HCT116 (cell line): ENCODE measurements around the gene NR2F1-AS1. TPM values are rescaled to one million over a fixed set of nuclear protein-coding genes. Genes with fewer than 3 reads are reported as not detected.

Experiments used
- ATAC-seq: fragments of 200-7000 bp; cut with Tn5 transposase; 2 replicates; pipeline ENCODE4 v1.9.1; 2020; ENCODE audit warnings: mild to moderate bottlenecking, moderate library complexity
- BruUV-seq: library from RNA; stranded (reverse); fragments of 400-500 nt; replicated peaks from 2 replicates; lab custom pipeline; 2021; lab: Mats Ljungman, UMichigan
- CTCF ChIA-PET: fragments of 300-600 bp; sonication (Branson Sonifier 250); formaldehyde crosslinking; loops from one replicate; lab custom pipeline; 2021; ENCODE audit warnings: antibody characterized with exemption; lab: Charles Lee
- POLR2A ChIA-PET: fragments of 300-600, 350-600 bp; sonication (Branson Sonifier 250); formaldehyde crosslinking; loops from one replicate; lab custom pipeline; 2021; ENCODE audit warnings: antibody characterized with exemption; lab: Charles Lee
- RAD21 ChIA-PET, 2 experiments: fragments of 300-600 bp; sonication (Branson Sonifier 250); formaldehyde crosslinking; loops; one replicate each; lab custom pipeline; 2023; ENCODE audit warnings: low total read pairs in 2 of 2; ENCODE audit not compliant: uncharacterized antibody in 2 of 2, unreplicated experiment in 2 of 2, low non-redundant PET in 1 of 2; lab: Charles Lee
- DNase-seq: peaks from one replicate; pipeline ENCODE4 v3.0.0-alpha.2; 2010; ENCODE audit warnings: low read depth, low spot score
- H2AFZ ChIP-seq: fragments of 200-600 bp; shearing (Covaris generic), sonication (generic); 2 replicates; pipeline ENCODE4 v1.6.1; 2017; ENCODE audit warnings: low read depth, mixed run types, mixed read lengths, antibody characterized with exemption, low read length; ENCODE audit not compliant: poor library complexity, severe bottlenecking
- H3K27ac ChIP-seq: 2 replicates; pipeline ENCODE4 v1.5.1; 2012; ENCODE audit warnings: low read depth, low read length
- H3K27me3 ChIP-seq: fragments of 200-600 bp; sonication (generic); 2 replicates; pipeline ENCODE4 v1.6.1; 2016; ENCODE audit warnings: mixed run types, low read length, mixed read lengths; ENCODE audit not compliant: insufficient read depth
- H3K36me3 ChIP-seq, 2 experiments: fragments of 200-500 bp in 1 of 2; fragments of 200-600 bp in 1 of 2; sonication (Bioruptor generic) in 1 of 2; sonication (generic) in 1 of 2; 2 replicates each; pipeline versions ENCODE4 v1.5.1 to v1.6.1; 2014 to 2016; ENCODE audit warnings: low read length in 2 of 2, inconsistent platforms in 1 of 2, mixed read lengths in 1 of 2, mixed run types in 1 of 2; ENCODE audit not compliant: insufficient read depth in 2 of 2, control insufficient read depth in 1 of 2
- H3K4me1 ChIP-seq, 2 experiments: fragments of 200-600 bp in 1 of 2; sonication (generic) in 1 of 2; 2 replicates each; pipeline versions ENCODE4 v1.5.1 to v1.6.1; 2012 to 2017; ENCODE audit warnings: low read length in 2 of 2, inconsistent platforms in 1 of 2, mild to moderate bottlenecking in 1 of 2, mixed read lengths in 1 of 2, mixed run types in 1 of 2, moderate library complexity in 1 of 2; ENCODE audit not compliant: insufficient read depth in 2 of 2, control insufficient read depth in 1 of 2
- H3K4me2 ChIP-seq: fragments of 200-600 bp; sonication (generic); 2 replicates; pipeline ENCODE4 v1.6.1; 2017; ENCODE audit warnings: mixed run types, low read length, mixed read lengths
- H3K4me3 ChIP-seq, 2 experiments: fragments of 200-600 bp in 1 of 2; sonication (generic) in 1 of 2; replicated peaks in 1 of 2; 2 replicates each; pipeline ENCODE4 v1.5.1; 2011 to 2016; ENCODE audit warnings: low read length in 2 of 2, control low read depth in 1 of 2, low read depth in 1 of 2, mild to moderate bottlenecking in 1 of 2, mixed read lengths in 1 of 2, mixed run types in 1 of 2
- H3K79me2 ChIP-seq: fragments of 200-600 bp; sonication (generic); 2 replicates; pipeline ENCODE4 v1.6.1; 2017; ENCODE audit warnings: mild to moderate bottlenecking, mixed run types, low read length, moderate library complexity, mixed read lengths; ENCODE audit not compliant: insufficient read depth
- H3K9ac ChIP-seq: fragments of 200-600 bp; sonication (generic); 2 replicates; pipeline ENCODE4 v1.6.1; 2016; ENCODE audit warnings: low read length, mixed read lengths
- H3K9me2 ChIP-seq: fragments of 200-600 bp; sonication (generic), shearing (Covaris generic); 2 replicates; pipeline ENCODE4 v1.6.1; 2017; ENCODE audit warnings: mixed run types, mild to moderate bottlenecking, moderate library complexity; ENCODE audit not compliant: insufficient read depth
- H3K9me3 ChIP-seq, 2 experiments: fragments of 200-500 bp in 1 of 2; fragments of 200-600 bp in 1 of 2; sonication (Bioruptor generic) in 1 of 2; sonication (generic) in 1 of 2; 2 replicates each; pipeline ENCODE4 v1.6.1; 2014 to 2017; ENCODE audit warnings: low read length in 2 of 2, mixed read lengths in 2 of 2, inconsistent platforms in 1 of 2, low read depth in 1 of 2, mild to moderate bottlenecking in 1 of 2, mixed run types in 1 of 2, moderate library complexity in 1 of 2; ENCODE audit not compliant: control insufficient read depth in 1 of 2, insufficient read depth in 1 of 2
- H4K20me1 ChIP-seq: fragments of 200-600 bp; sonication (generic), shearing (Covaris generic); 2 replicates; pipeline ENCODE4 v1.6.1; 2017; ENCODE audit warnings: mixed run types, mild to moderate bottlenecking, moderate library complexity; ENCODE audit not compliant: insufficient read depth
- CBX3 ChIP-seq: IDR thresholded peaks from 2 replicates; pipeline ENCODE4 v1.6.1; 2012; ENCODE audit warnings: low read depth
- ELF1 ChIP-seq: IDR thresholded peaks from 2 replicates; pipeline ENCODE4 v1.6.1; 2012; ENCODE audit warnings: low read depth, borderline replicate concordance
- EZH2 ChIP-seq: fragments of 200-600 bp; sonication (generic); IDR thresholded peaks from 2 replicates; pipeline ENCODE4 v1.6.1; 2017; ENCODE audit warnings: antibody characterized with exemption, mixed run types
- JUND ChIP-seq: IDR thresholded peaks from 2 replicates; pipeline ENCODE4 v1.6.1; 2012
- POLR2A ChIP-seq: IDR thresholded peaks from 2 replicates; pipeline ENCODE4 v1.7.0; 2011; ENCODE audit warnings: borderline replicate concordance; ENCODE audit not compliant: insufficient read depth, insufficient read length; ENCODE audit errors: extremely low read depth
- RAD21 ChIP-seq: IDR thresholded peaks from 2 replicates; pipeline ENCODE4 v1.6.1; 2012; ENCODE audit warnings: low read depth, mild to moderate bottlenecking
- SIN3A ChIP-seq: IDR thresholded peaks from 2 replicates; pipeline ENCODE4 v1.6.1; 2012; ENCODE audit warnings: low read depth
- SP1 ChIP-seq: IDR thresholded peaks from 2 replicates; pipeline ENCODE4 v1.6.1; 2012; ENCODE audit warnings: low read depth
- SRF ChIP-seq: IDR thresholded peaks from 2 replicates; pipeline ENCODE4 v1.6.1; 2012; ENCODE audit warnings: low read depth
- YY1 ChIP-seq: IDR thresholded peaks from 2 replicates; pipeline ENCODE4 v1.6.1; 2011; ENCODE audit warnings: low read length, low read depth, moderate library complexity, mild to moderate bottlenecking; ENCODE audit not compliant: insufficient replicate concordance; ENCODE audit errors: extremely low read depth
- ZFX ChIP-seq: fragments of 450-650 bp; IDR thresholded peaks from 2 replicates; pipeline ENCODE4 v1.6.1; 2017
- intact Hi-C: fragments of 100-400 bp; cut with micrococcal nuclease; formaldehyde crosslinking; loops from 2 replicates; pipeline ENCODE4 v1.10.0; 2022
- total RNA-seq: library from RNA; stranded (reverse); gene quantifications from one replicate; pipeline ENCODE4 v1.2.1, GENCODE V29; 2021; ENCODE audit not compliant: unreplicated experiment
- TF ChIP-seq, protein P1 (sequence below): IDR thresholded peaks from 2 replicates; pipeline ENCODE4 v1.6.1; 2012
- TF ChIP-seq, protein P2 (sequence below): IDR thresholded peaks from 2 replicates; pipeline ENCODE4 v1.6.1; 2011; ENCODE audit warnings: mild to moderate bottlenecking, low read length, moderate library complexity; ENCODE audit not compliant: insufficient replicate concordance; ENCODE audit errors: extremely low read depth
- TF ChIP-seq, protein P3 (sequence below), 3 experiments: fragments of 200-600 bp in 1 of 3; sonication (generic) in 1 of 3; IDR thresholded peaks in 2 of 3; conservative IDR thresholded peaks in 1 of 3; 2 replicates each; pipeline ENCODE4 v1.5.1; 2012 to 2017; ENCODE audit warnings: low read depth in 2 of 3, low read length in 2 of 3, antibody characterized with exemption in 1 of 3, borderline replicate concordance in 1 of 3, control low read depth in 1 of 3, mild to moderate bottlenecking in 1 of 3, mixed read lengths in 1 of 3, mixed run types in 1 of 3, moderate library complexity in 1 of 3; ENCODE audit not compliant: insufficient read depth in 1 of 3
- TF ChIP-seq, protein P4 (sequence below): IDR thresholded peaks from 2 replicates; pipeline ENCODE4 v1.6.1; 2012

NR2F1-AS1 gene
- total RNA-seq, 1 experiment from 2014 or later: 20.1 TPM

DNA sequence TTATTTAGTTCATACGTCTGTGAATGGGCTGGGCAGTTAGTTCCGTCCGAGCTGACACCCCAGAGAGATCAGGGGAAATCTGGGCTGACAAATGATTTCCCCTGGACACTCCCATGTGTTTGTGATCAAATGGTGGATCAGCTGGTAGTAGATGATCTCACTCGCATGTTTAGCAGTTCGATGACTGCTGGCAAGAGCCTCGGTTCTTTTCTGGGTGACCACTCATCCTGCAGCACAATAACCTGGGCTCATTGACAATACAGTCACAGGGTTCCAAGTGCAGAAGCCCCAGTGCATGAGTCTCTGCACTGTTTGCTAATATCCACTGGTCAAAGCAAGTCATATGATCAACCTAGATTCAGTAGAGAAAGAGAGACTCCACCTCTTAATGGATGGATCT is 155.9 kb downstream of the NR2F1-AS1 start (continued):
- no peak for TF ChIP-seq SRF
- TF ChIP-seq YY1: no peak
- TF ChIP-seq, protein P1, sequence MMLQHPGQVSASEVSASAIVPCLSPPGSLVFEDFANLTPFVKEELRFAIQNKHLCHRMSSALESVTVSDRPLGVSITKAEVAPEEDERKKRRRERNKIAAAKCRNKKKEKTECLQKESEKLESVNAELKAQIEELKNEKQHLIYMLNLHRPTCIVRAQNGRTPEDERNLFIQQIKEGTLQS: no peak
- no peak for TF ChIP-seq ZFX
- TF ChIP-seq ELF1: no peak
- TF ChIP-seq SP1: no peak
- TF ChIP-seq JUND: no peak

DNA sequence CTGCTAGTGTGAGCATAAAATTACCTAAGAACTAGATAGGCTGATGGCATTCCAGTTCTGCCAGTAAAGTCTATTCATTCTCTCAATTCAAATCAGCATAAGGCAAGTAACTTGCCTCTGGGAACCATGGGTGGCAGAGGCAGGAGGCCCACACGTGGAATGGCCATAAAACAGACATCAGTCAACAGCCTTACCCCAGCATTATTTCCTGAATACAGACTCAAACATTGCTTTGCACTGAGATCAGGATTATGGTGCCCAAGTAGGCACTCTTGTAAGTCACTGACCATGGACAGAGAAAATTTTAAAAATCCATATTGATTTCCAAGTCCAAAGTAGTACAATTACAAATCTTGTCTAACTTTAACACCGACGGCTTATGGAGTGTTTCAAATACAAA is 157.7 kb downstream of the NR2F1-AS1 start:
- ChIA-PET POLR2A (no interaction called here), CTCF (no interaction called here), RAD21 (no interaction called here)
- Histone ChIP-seq H3K79me2 (no peaks in the 10 kb centered on the region), H3K4me2 (no peak overlapping the region), H4K20me1 (no peaks in the 10 kb centered on the region), H2AFZ (no peak overlapping the region), H3K27ac (no peak overlapping the region), H3K9me2 (no peaks in the 10 kb centered on the region), H3K9ac (no peak overlapping the region), H3K36me3 (no peaks in the 10 kb centered on the region), H3K27me3 (no peaks in the 10 kb centered on the region), H3K9me3 (no peaks in the 10 kb centered on the region), H3K4me3 (no peak overlapping the region), H3K4me1 (peaks cover 0 to 31% of the 10 kb centered on the region in 2 experiments; a peak in 2 of 4 replicates)
- TF ChIP-seq SRF: no peak
- no peak for TF ChIP-seq POLR2A
- TF ChIP-seq, protein P2, sequence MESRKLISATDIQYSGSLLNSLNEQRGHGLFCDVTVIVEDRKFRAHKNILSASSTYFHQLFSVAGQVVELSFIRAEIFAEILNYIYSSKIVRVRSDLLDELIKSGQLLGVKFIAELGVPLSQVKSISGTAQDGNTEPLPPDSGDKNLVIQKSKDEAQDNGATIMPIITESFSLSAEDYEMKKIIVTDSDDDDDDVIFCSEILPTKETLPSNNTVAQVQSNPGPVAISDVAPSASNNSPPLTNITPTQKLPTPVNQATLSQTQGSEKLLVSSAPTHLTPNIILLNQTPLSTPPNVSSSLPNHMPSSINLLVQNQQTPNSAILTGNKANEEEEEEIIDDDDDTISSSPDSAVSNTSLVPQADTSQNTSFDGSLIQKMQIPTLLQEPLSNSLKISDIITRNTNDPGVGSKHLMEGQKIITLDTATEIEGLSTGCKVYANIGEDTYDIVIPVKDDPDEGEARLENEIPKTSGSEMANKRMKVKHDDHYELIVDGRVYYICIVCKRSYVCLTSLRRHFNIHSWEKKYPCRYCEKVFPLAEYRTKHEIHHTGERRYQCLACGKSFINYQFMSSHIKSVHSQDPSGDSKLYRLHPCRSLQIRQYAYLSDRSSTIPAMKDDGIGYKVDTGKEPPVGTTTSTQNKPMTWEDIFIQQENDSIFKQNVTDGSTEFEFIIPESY: no peak
- TF ChIP-seq, protein P3, sequence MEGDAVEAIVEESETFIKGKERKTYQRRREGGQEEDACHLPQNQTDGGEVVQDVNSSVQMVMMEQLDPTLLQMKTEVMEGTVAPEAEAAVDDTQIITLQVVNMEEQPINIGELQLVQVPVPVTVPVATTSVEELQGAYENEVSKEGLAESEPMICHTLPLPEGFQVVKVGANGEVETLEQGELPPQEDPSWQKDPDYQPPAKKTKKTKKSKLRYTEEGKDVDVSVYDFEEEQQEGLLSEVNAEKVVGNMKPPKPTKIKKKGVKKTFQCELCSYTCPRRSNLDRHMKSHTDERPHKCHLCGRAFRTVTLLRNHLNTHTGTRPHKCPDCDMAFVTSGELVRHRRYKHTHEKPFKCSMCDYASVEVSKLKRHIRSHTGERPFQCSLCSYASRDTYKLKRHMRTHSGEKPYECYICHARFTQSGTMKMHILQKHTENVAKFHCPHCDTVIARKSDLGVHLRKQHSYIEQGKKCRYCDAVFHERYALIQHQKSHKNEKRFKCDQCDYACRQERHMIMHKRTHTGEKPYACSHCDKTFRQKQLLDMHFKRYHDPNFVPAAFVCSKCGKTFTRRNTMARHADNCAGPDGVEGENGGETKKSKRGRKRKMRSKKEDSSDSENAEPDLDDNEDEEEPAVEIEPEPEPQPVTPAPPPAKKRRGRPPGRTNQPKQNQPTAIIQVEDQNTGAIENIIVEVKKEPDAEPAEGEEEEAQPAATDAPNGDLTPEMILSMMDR (IDR thresholded peaks at IDR 0.05 in 2 of 3, conservative IDR thresholded peaks at IDR 0.05 in 1 of 3; ENCODE audit: borderline replicate concordance in 1 of 3, insufficient read depth in 1 of 3, low read depth in 2 of 3, low read length in 2 of 3): no peak
- TF ChIP-seq SIN3A: no peak
- TF ChIP-seq CBX3: no peak
- TF ChIP-seq RAD21: no peak
- TF ChIP-seq SP1: no peak
- no peak for TF ChIP-seq JUND
- no peak for TF ChIP-seq EZH2
- no peak for TF ChIP-seq YY1
- TF ChIP-seq, protein P4, sequence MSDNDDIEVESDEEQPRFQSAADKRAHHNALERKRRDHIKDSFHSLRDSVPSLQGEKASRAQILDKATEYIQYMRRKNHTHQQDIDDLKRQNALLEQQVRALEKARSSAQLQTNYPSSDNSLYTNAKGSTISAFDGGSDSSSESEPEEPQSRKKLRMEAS: no peak
- intact Hi-C loops: no loop called here
- ATAC-seq (no peak), DNase-seq (no peak)
- BruUV-seq: no TSS peak
